ENCODE measurements around the gene VTI1A. TPM values are rescaled to one million over a fixed set of nuclear protein-coding genes. Genes with fewer than 3 reads are reported as not detected.

VTI1A gene
- total RNA-seq, 1 experiment from 2014 or later, result 22.0 TPM

- no CpG with 5 or more reads among the region's 2 CpGs for WGBS (ENCODE audit: extremely low coverage, insufficient read length, low lambda C conversion rate)
- Histone ChIP-seq H4K91ac (ENCODE audit: insufficient read length, low read depth, low read length) (no peak overlapping the region), H2BK120ac (ENCODE audit: low read depth, low read length, poor library complexity, severe bottlenecking) (no peak overlapping the region), H4K20me1 (ENCODE audit: control insufficient read depth, insufficient read depth, insufficient read length) (no peaks in the 10 kb centered on the region), H3K56ac (ENCODE audit: insufficient read length, low read depth, low read length) (no peak overlapping the region), H3T11ph (ENCODE audit: low read length) (no peak overlapping the region), H2BK12ac (ENCODE audit: insufficient read length, low read depth, low read length) (no peak overlapping the region), H4K8ac (replicated peaks; ENCODE audit: insufficient read length, low read depth, low read length) (no peak overlapping the region), H3K23me2 (ENCODE audit: insufficient read length, low read depth, low read length, poor library complexity, severe bottlenecking) (no peaks in the 10 kb centered on the region), H3K4ac (ENCODE audit: low read depth, low read length) (no peak overlapping the region), H3K27me3 (ENCODE audit: insufficient read depth, low read length) (no peaks in the 10 kb centered on the region), H3K18ac (ENCODE audit: insufficient read length, low read depth, low read length) (no peak overlapping the region), H3K9me3 (ENCODE audit: control insufficient read depth, low read depth, low read length) (no peaks in the 10 kb centered on the region), H2BK5ac (ENCODE audit: insufficient read length, low read length) (no peak overlapping the region), H3K4me2 (ENCODE audit: insufficient read depth, insufficient read length, low read length) (no peak overlapping the region), H3K79me2 (ENCODE audit: insufficient read depth, low read length) (no peaks in the 10 kb centered on the region), H3K4me1 (ENCODE audit: insufficient read depth, low read length) (peaks cover 2% of the 10 kb centered on the region; the same call in 1 of the 2 replicates), H4K5ac (ENCODE audit: insufficient read length, low read depth, low read length) (no peak overlapping the region), H3K23ac (ENCODE audit: insufficient read length, low read depth, low read length) (no peak overlapping the region), H3K79me1 (ENCODE audit: insufficient read depth, low read depth, low read length, poor library complexity, severe bottlenecking) (no peaks in the 10 kb centered on the region), H2AK5ac (ENCODE audit: insufficient read length, low read length) (no peak overlapping the region), H2BK20ac (ENCODE audit: low read depth, low read length, poor library complexity, severe bottlenecking) (no peak overlapping the region), H2AFZ (ENCODE audit: low read length) (no peak overlapping the region), H3K9ac (ENCODE audit: extremely low read depth, insufficient read length, low read length) (no peak overlapping the region), H3K27ac (ENCODE audit: insufficient read length, low read depth, low read length) (no peak overlapping the region), H3K14ac (ENCODE audit: insufficient read depth, low read length) (no peak overlapping the region), H2BK15ac (ENCODE audit: low read depth, low read length) (no peak overlapping the region)
- Mint-ChIP-seq H3K4me3 (no peak overlapping the region), H3K36me3 (ENCODE audit: insufficient read depth in 1 of 3, low read depth in 3 of 3) (no peaks in the 10 kb centered on the region), H3K9me3 (no peaks in the 10 kb centered on the region), H3K27me3 (ENCODE audit: low read depth) (no peaks in the 10 kb centered on the region), H3K27ac (no peak overlapping the region), H3K4me1 (peaks cover 19 to 21% of the 10 kb centered on the region in 2 experiments)
- no peak for DNase-seq
- no peak for TF ChIP-seq CTCF (conservative IDR thresholded peaks at IDR 0.05)
Measured at GRCh38 chr10:112557197-112557596, 110.2 kb downstream of the VTI1A start.

All from H9 (cell line).